HEK293 (cell line): Measurements from ENCODE around the gene DRD5.

Experiments
- CTCF ChIA-PET: fragments of 350-600 bp; formaldehyde crosslinking; extraction: SDS; loops from one replicate; lab custom pipeline; 2021; ENCODE audit warnings: antibody characterized with exemption; lab: Yijun Ruan, JAX
- POLR2A ChIA-PET: fragments of 300-600 bp; formaldehyde crosslinking; extraction: SDS; loops from one replicate; lab custom pipeline; 2020; ENCODE audit warnings: antibody characterized with exemption, inconsistent platforms; lab: Yijun Ruan, JAX
- H3K27ac ChIP-seq: fragments of 200-500 bp; sonication (Bioruptor generic); 2 replicates; pipeline ENCODE4 v1.5.1; 2014; ENCODE audit warnings: low read depth, low read length, control low read depth, inconsistent platforms; ENCODE audit errors: extremely low read depth
- H3K36me3 ChIP-seq, 2 experiments: fragments of 200-500 bp in 1 of 2; sonication (Bioruptor generic) in 1 of 2; 1 replicate in 1 of 2; 2 replicates in 1 of 2; pipeline ENCODE4 v1.5.1; 2014 to 2017; ENCODE audit warnings: inconsistent platforms in 2 of 2, low read length in 2 of 2; ENCODE audit not compliant: control insufficient read depth in 2 of 2, insufficient read depth in 1 of 2
- H3K4me1 ChIP-seq: fragments of 200-500 bp; sonication (Bioruptor generic); 2 replicates; pipeline ENCODE4 v1.5.1; 2014; ENCODE audit warnings: mild to moderate bottlenecking, low read length, inconsistent platforms; ENCODE audit not compliant: control insufficient read depth, insufficient read depth
- H3K4me3 ChIP-seq: 2 replicates; pipeline ENCODE4 v1.5.1; 2011; ENCODE audit warnings: low read depth, mild to moderate bottlenecking, control low read depth, low read length, moderate library complexity
- H3K9me3 ChIP-seq: fragments of 200-500 bp; sonication (Bioruptor generic); 2 replicates; pipeline ENCODE4 v1.5.1; 2014; ENCODE audit warnings: low read depth, low read length, inconsistent platforms; ENCODE audit not compliant: control insufficient read depth, insufficient read depth
- BCL11A ChIP-seq: fragments of 450-650 bp; formaldehyde crosslinking; IDR thresholded peaks from 2 replicates; pipeline ENCODE4 v1.5.1; 2016; ENCODE audit warnings: low read depth, missing biosample characterization, missing genetic modification characterization
- GFI1B ChIP-seq: fragments of 450-650 bp; formaldehyde crosslinking; IDR thresholded peaks from 2 replicates; pipeline ENCODE4 v1.5.1; 2016; ENCODE audit warnings: missing biosample characterization, missing genetic modification characterization
- IKZF3 ChIP-seq: fragments of 450-650 bp; IDR thresholded peaks from 2 replicates; pipeline ENCODE4 v1.5.0; 2018; ENCODE audit warnings: missing biosample characterization, mild to moderate bottlenecking, missing genetic modification characterization, moderate library complexity
- KLF7 ChIP-seq: fragments of 450-650 bp; formaldehyde crosslinking; IDR thresholded peaks from 2 replicates; pipeline ENCODE4 v1.5.1; 2016; ENCODE audit warnings: missing biosample characterization, missing genetic modification characterization, borderline replicate concordance
- OSR2 ChIP-seq: fragments of 450-650 bp; formaldehyde crosslinking; IDR thresholded peaks from 2 replicates; pipeline ENCODE4 v1.5.1; 2016; ENCODE audit warnings: missing biosample characterization, missing genetic modification characterization
- PATZ1 ChIP-seq: fragments of 450-650 bp; formaldehyde crosslinking; IDR thresholded peaks from 2 replicates; pipeline ENCODE4 v1.5.1; 2016; ENCODE audit warnings: missing biosample characterization, missing genetic modification characterization
- PRDM4 ChIP-seq: fragments of 450-650 bp; formaldehyde crosslinking; IDR thresholded peaks from 2 replicates; pipeline ENCODE4 v1.5.1; 2017; ENCODE audit warnings: missing biosample characterization, missing genetic modification characterization
- ZFP37 ChIP-seq: fragments of 450-650 bp; formaldehyde crosslinking; IDR thresholded peaks from 2 replicates; pipeline ENCODE4 v1.5.1; 2016; ENCODE audit warnings: missing biosample characterization, missing genetic modification characterization
- ZFP69B ChIP-seq: fragments of 450-650 bp; formaldehyde crosslinking; IDR thresholded peaks from 2 replicates; pipeline ENCODE4 v1.5.1; 2016; ENCODE audit warnings: missing biosample characterization, missing genetic modification characterization
- ZIC2 ChIP-seq: fragments of 450-650 bp; formaldehyde crosslinking; IDR thresholded peaks from 2 replicates; pipeline ENCODE4 v1.5.1; 2016; ENCODE audit warnings: missing biosample characterization, missing genetic modification characterization
- ZNF155 ChIP-seq: fragments of 450-650 bp; formaldehyde crosslinking; IDR thresholded peaks from 2 replicates; pipeline ENCODE4 v1.5.1; 2016; ENCODE audit warnings: missing biosample characterization, missing genetic modification characterization
- ZNF2 ChIP-seq: fragments of 450-650 bp; formaldehyde crosslinking; IDR thresholded peaks from 2 replicates; pipeline ENCODE4 v1.5.1; 2016; ENCODE audit warnings: missing biosample characterization, missing genetic modification characterization
- ZNF23 ChIP-seq: fragments of 450-650 bp; formaldehyde crosslinking; IDR thresholded peaks from 2 replicates; pipeline ENCODE4 v1.5.1; 2016; ENCODE audit warnings: missing biosample characterization, missing genetic modification characterization, borderline replicate concordance
- ZNF266 ChIP-seq: fragments of 450-650 bp; formaldehyde crosslinking; IDR thresholded peaks from 2 replicates; pipeline ENCODE4 v1.5.1; 2016; ENCODE audit warnings: missing biosample characterization, missing genetic modification characterization, low read depth
- ZNF292 ChIP-seq: fragments of 450-650 bp; formaldehyde crosslinking; IDR thresholded peaks from 2 replicates; pipeline ENCODE4 v1.5.1; 2016; ENCODE audit warnings: low read depth, missing biosample characterization, missing genetic modification characterization, borderline replicate concordance
- ZNF324 ChIP-seq: fragments of 450-650 bp; formaldehyde crosslinking; IDR thresholded peaks from 2 replicates; pipeline ENCODE4 v1.5.1; 2016; ENCODE audit warnings: missing biosample characterization, missing genetic modification characterization
- ZNF350 ChIP-seq: fragments of 450-650 bp; formaldehyde crosslinking; IDR thresholded peaks from 2 replicates; pipeline ENCODE4 v1.5.0; 2017; ENCODE audit warnings: missing biosample characterization, mild to moderate bottlenecking, missing genetic modification characterization
- ZNF416 ChIP-seq: fragments of 450-650 bp; formaldehyde crosslinking; IDR thresholded peaks from 2 replicates; pipeline ENCODE4 v1.5.1; 2016; ENCODE audit warnings: missing biosample characterization, missing genetic modification characterization
- ZNF501 ChIP-seq: fragments of 450-650 bp; formaldehyde crosslinking; IDR thresholded peaks from 2 replicates; pipeline ENCODE4 v1.5.1; 2016; ENCODE audit warnings: missing biosample characterization, missing genetic modification characterization
- ZNF549 ChIP-seq: fragments of 450-650 bp; IDR thresholded peaks from 2 replicates; pipeline ENCODE4 v1.5.1; 2018; ENCODE audit warnings: missing biosample characterization, missing genetic modification characterization, mild to moderate bottlenecking, inconsistent platforms, moderate library complexity
- ZNF596 ChIP-seq: fragments of 450-650 bp; IDR thresholded peaks from 2 replicates; pipeline ENCODE4 v1.5.0; 2018; ENCODE audit warnings: missing biosample characterization, mild to moderate bottlenecking, missing genetic modification characterization, moderate library complexity
- ZNF623 ChIP-seq: fragments of 450-650 bp; formaldehyde crosslinking; IDR thresholded peaks from 2 replicates; pipeline ENCODE4 v1.5.1; 2016; ENCODE audit warnings: missing biosample characterization, missing genetic modification characterization
- ZNF624 ChIP-seq: fragments of 450-650 bp; formaldehyde crosslinking; IDR thresholded peaks from 2 replicates; pipeline ENCODE4 v1.5.1; 2017; ENCODE audit warnings: missing biosample characterization, missing genetic modification characterization
- ZNF843 ChIP-seq: fragments of 450-650 bp; formaldehyde crosslinking; IDR thresholded peaks from 2 replicates; pipeline ENCODE4 v1.5.1; 2016; ENCODE audit warnings: missing biosample characterization, missing genetic modification characterization
- ZSCAN16 ChIP-seq: fragments of 450-650 bp; formaldehyde crosslinking; IDR thresholded peaks from 2 replicates; pipeline ENCODE4 v1.5.1; 2016; ENCODE audit warnings: missing biosample characterization, missing genetic modification characterization
- ZSCAN18 ChIP-seq: fragments of 450-650 bp; formaldehyde crosslinking; IDR thresholded peaks from 2 replicates; pipeline ENCODE4 v1.5.1; 2016; ENCODE audit warnings: missing biosample characterization, missing genetic modification characterization
- ZSCAN30 ChIP-seq: fragments of 450-650 bp; IDR thresholded peaks from 2 replicates; pipeline ENCODE4 v1.5.1; 2018; ENCODE audit warnings: missing biosample characterization, mild to moderate bottlenecking, missing genetic modification characterization, moderate library complexity
- TF ChIP-seq, protein P1 (sequence below): fragments of 450-650 bp; formaldehyde crosslinking; IDR thresholded peaks from 2 replicates; pipeline ENCODE4 v1.5.1; 2016; ENCODE audit warnings: missing biosample characterization, missing genetic modification characterization

The DRD5 gene

DNA sequence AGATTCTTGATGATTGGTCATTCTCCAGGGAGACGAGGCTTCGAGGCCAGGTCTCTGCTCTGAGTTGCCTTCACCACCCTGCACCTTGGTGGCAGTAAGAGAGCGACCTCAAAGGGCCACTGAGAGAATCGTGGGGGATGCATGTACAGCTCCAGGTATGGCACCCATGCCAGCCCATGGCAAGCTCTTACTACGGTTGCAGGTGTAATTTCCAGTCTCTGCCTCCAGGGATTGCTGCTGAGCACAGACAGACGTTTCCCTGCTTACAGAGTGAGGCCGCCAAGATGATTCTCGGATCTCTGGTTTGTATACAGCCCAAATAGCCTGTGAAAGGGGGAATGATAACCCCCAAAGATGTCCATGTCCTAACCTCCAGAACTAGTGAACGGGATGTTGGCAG lies 16.3 kb upstream of the DRD5 start:
- ChIA-PET POLR2A (no interaction called here), CTCF (interaction anchor here (0.6 to 7.2 kb wide), 7 partner anchors 9 to 258 kb away, joined by 3 to 75 read pairs (median 4); no protein-coding TSS in a partner anchor)
- no peaks in the 10 kb centered on the region for H3K4me1 ChIP-seq
- TF ChIP-seq IKZF3 (tag by site-specific recombination): no peak
- TF ChIP-seq GFI1B (tag by site-specific recombination): no peak
- TF ChIP-seq ZNF2 (tag by site-specific recombination): no peak
- no peak for TF ChIP-seq ZNF266
- TF ChIP-seq ZNF549: no peak
- TF ChIP-seq ZNF501: no peak
- TF ChIP-seq ZNF623: no peak
- no peak for TF ChIP-seq ZFP37
- TF ChIP-seq ZSCAN16 (tag by site-specific recombination): no peak
- no peak for TF ChIP-seq BCL11A
- no peak for TF ChIP-seq OSR2 (tag by site-specific recombination)
- TF ChIP-seq ZNF324 (tag by site-specific recombination): no peak
- no peak for TF ChIP-seq ZNF350
- no peak for TF ChIP-seq ZNF624 (tag by site-specific recombination)
- TF ChIP-seq ZFP69B (tag by site-specific recombination): no peak
- no peak for TF ChIP-seq PRDM4
- no peak for TF ChIP-seq ZSCAN18
- no peak for TF ChIP-seq KLF7
- no peak for TF ChIP-seq ZNF155 (tag by site-specific recombination)
- no peak for TF ChIP-seq PATZ1 (tag by site-specific recombination)
- no peaks in the 10 kb centered on the region for H3K9me3 ChIP-seq
- H3K27ac ChIP-seq: no peak overlapping the region
- no peak overlapping the region for H3K4me3 ChIP-seq
- no peaks in the 10 kb centered on the region for H3K36me3 ChIP-seq

DNA sequence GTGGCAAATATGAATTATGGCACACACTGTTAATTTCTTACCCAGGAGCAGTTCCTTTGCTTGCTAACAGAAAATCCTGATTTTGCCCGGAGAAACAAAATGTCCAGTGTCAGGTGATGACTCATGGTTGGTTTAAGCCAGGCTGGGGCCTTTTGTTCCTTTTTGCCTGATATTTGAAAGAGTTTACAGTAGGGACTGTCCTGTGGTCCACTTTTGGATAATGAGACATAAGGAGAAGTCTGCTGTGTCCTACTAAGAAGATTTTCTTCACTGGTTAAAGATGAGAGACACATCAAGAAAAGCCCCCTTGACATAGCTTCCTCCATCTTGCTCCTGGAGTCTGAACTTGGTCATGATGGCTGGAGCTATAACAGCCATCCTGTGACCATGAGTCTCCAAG lies 12.1 kb upstream of the DRD5 start:
- Histone ChIP-seq H3K9me3 (no peaks in the 10 kb centered on the region), H3K4me3 (no peak overlapping the region), H3K4me1 (no peaks in the 10 kb centered on the region), H3K27ac (no peak overlapping the region), H3K36me3 (no peaks in the 10 kb centered on the region)
- POLR2A ChIA-PET: interaction anchor here (0.5 kb wide), 1 partner anchor 896 kb away, joined by 3 read pairs; no protein-coding TSS in a partner anchor
- CTCF ChIA-PET: interaction anchor here (1.3 kb wide), 1 partner anchor 246 kb away, joined by 4 read pairs; no protein-coding TSS in a partner anchor
- no peak for TF ChIP-seq ZNF501
- TF ChIP-seq ZNF843 (tag by site-specific recombination): no peak
- TF ChIP-seq ZNF23: no peak
- TF ChIP-seq, protein P1, sequence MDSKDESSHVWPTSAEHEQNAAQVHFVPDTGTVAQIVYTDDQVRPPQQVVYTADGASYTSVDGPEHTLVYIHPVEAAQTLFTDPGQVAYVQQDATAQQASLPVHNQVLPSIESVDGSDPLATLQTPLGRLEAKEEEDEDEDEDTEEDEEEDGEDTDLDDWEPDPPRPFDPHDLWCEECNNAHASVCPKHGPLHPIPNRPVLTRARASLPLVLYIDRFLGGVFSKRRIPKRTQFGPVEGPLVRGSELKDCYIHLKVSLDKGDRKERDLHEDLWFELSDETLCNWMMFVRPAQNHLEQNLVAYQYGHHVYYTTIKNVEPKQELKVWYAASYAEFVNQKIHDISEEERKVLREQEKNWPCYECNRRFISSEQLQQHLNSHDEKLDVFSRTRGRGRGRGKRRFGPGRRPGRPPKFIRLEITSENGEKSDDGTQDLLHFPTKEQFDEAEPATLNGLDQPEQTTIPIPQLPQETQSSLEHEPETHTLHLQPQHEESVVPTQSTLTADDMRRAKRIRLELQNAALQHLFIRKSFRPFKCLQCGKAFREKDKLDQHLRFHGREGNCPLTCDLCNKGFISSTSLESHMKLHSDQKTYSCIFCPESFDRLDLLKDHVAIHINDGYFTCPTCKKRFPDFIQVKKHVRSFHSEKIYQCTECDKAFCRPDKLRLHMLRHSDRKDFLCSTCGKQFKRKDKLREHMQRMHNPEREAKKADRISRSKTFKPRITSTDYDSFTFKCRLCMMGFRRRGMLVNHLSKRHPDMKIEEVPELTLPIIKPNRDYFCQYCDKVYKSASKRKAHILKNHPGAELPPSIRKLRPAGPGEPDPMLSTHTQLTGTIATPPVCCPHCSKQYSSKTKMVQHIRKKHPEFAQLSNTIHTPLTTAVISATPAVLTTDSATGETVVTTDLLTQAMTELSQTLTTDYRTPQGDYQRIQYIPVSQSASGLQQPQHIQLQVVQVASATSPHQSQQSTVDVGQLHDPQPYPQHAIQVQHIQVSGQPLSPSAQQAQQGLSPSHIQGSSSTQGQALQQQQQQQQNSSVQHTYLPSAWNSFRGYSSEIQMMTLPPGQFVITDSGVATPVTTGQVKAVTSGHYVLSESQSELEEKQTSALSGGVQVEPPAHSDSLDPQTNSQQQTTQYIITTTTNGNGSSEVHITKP: no peak
- TF ChIP-seq ZNF416: no peak
- TF ChIP-seq ZSCAN30 (tag by site-specific recombination): no peak
- no peak for TF ChIP-seq ZNF596 (tag by site-specific recombination)
- no peak for TF ChIP-seq ZIC2 (tag by site-specific recombination)
- TF ChIP-seq ZNF292: no peak
